RWPE2 (cell line): ENCODE data around the gene SLAMF6.
A peak's percentile ranks its signal among the peaks of the same experiment; 100 is the strongest.

Experiments used
- ATAC-seq: fragments of 200-7000 bp; cut with Tn5 transposase; 3 replicates; pipeline ENCODE4 v1.9.1; 2021; ENCODE audit warnings: low read depth
- DNase-seq: peaks from one replicate; pipeline ENCODE4 v3.0.0-alpha.2; 2020; ENCODE audit warnings: low spot score
- H3K27ac ChIP-seq: fragments of 450-650 bp; 2 replicates; pipeline ENCODE4 v1.5.1; 2017; ENCODE audit warnings: mild to moderate bottlenecking; ENCODE audit not compliant: poor library complexity, severe bottlenecking
- H3K27me3 ChIP-seq: fragments of 250-450 bp; sonication (Bioruptor Pico); 2 replicates; pipeline ENCODE4 v1.5.1; 2021; ENCODE audit warnings: mild to moderate bottlenecking, moderate library complexity; ENCODE audit not compliant: insufficient read depth, poor library complexity, severe bottlenecking
- H3K36me3 ChIP-seq: fragments of 250-450 bp; sonication (Bioruptor Pico); 2 replicates; pipeline ENCODE4 v1.5.1; 2020; ENCODE audit warnings: low read depth, mild to moderate bottlenecking, moderate library complexity
- H3K4me1 ChIP-seq: fragments of 250-450 bp; sonication (Bioruptor Pico); 2 replicates; pipeline ENCODE4 v1.5.1; 2021; ENCODE audit warnings: mild to moderate bottlenecking, moderate library complexity; ENCODE audit not compliant: insufficient read depth, poor library complexity, severe bottlenecking
- H3K4me3 ChIP-seq: fragments of 250-450 bp; sonication (Bioruptor Pico); 2 replicates; pipeline ENCODE4 v1.5.1; 2021; ENCODE audit warnings: mild to moderate bottlenecking, moderate library complexity; ENCODE audit not compliant: severe bottlenecking
- H3K9me3 ChIP-seq: fragments of 250-450 bp; sonication (Bioruptor Pico); 2 replicates; pipeline ENCODE4 v1.5.1; 2021; ENCODE audit warnings: mild to moderate bottlenecking, moderate library complexity; ENCODE audit not compliant: severe bottlenecking
- CTCF ChIP-seq: fragments of 450-650 bp; IDR thresholded peaks from one replicate; pipeline ENCODE4 v1.5.1; 2017; ENCODE audit warnings: mild to moderate bottlenecking, moderate library complexity; ENCODE audit not compliant: poor library complexity, severe bottlenecking

Gene SLAMF6

GRCh38 chr1:160548960-160549664, 26.1 kb upstream of the SLAMF6 start:
- no peak overlapping the region for H3K4me3 ChIP-seq
- no peaks in the 10 kb centered on the region for H3K36me3 ChIP-seq
- H3K4me1 ChIP-seq, result no peaks in the 10 kb centered on the region

GRCh38 chr1:160548183-160548582, 25.1 kb upstream of the SLAMF6 start:
- DNase-seq, result no peak
- Histone ChIP-seq H3K9me3 (no peaks in the 10 kb centered on the region), H3K4me1 (no peaks in the 10 kb centered on the region), H3K4me3 (no peak overlapping the region), H3K27me3 (no peaks in the 10 kb centered on the region), H3K36me3 (no peaks in the 10 kb centered on the region), H3K27ac (no peak overlapping the region)
- no peak for ATAC-seq
- TF ChIP-seq CTCF, result no peak

More at GRCh38 chr1:160548960-160549664, 26.1 kb upstream of the SLAMF6 start:
- Histone ChIP-seq H3K27ac (no peak overlapping the region), H3K27me3 (no peaks in the 10 kb centered on the region), H3K9me3 (no peaks in the 10 kb centered on the region)
- ATAC-seq (no peak), DNase-seq (no peak)
- no peak for TF ChIP-seq CTCF

- no peak overlapping the region for H3K4me3 ChIP-seq
- ATAC-seq (no peak), DNase-seq (no peak)
- no peaks in the 10 kb centered on the region for H3K9me3 ChIP-seq
- TF ChIP-seq CTCF, result no peak
- no peaks in the 10 kb centered on the region for H3K36me3 ChIP-seq
- no peak overlapping the region for H3K27ac ChIP-seq
- no peaks in the 10 kb centered on the region for H3K27me3 ChIP-seq
- H3K4me1 ChIP-seq, result no peaks in the 10 kb centered on the region
Observed at GRCh38 chr1:160547422-160547821, 24.4 kb upstream of the SLAMF6 start.

GRCh38 chr1:160546942-160547341, 23.9 kb upstream of the SLAMF6 start:
- DNase-seq (no peak), ATAC-seq (no peak)
- Histone ChIP-seq H3K4me1 (no peaks in the 10 kb centered on the region), H3K4me3 (no peak overlapping the region), H3K27ac (no peak overlapping the region), H3K36me3 (no peaks in the 10 kb centered on the region), H3K9me3 (no peaks in the 10 kb centered on the region), H3K27me3 (no peaks in the 10 kb centered on the region)
- TF ChIP-seq CTCF, result no peak

- no peak overlapping the region for H3K4me3 ChIP-seq
- H3K27ac ChIP-seq, result no peak overlapping the region
- H3K36me3 ChIP-seq, result no peaks in the 10 kb centered on the region
- DNase-seq (no peak), ATAC-seq (peak; percentile 40; the same call in 1 of the 3 replicates)
- no peaks in the 10 kb centered on the region for H3K27me3 ChIP-seq
- H3K9me3 ChIP-seq, result no peaks in the 10 kb centered on the region
- H3K4me1 ChIP-seq, result no peaks in the 10 kb centered on the region
- TF ChIP-seq CTCF, result peak; percentile 41
Observed at GRCh38 chr1:160544647-160545046, 21.6 kb upstream of the SLAMF6 start.
